GM12892 (cell line): ENCODE data around the gene PERM1.
"Not testable (repeated sequence)": the region's sequence is repeated elsewhere in the genome, so short reads cannot be mapped to it uniquely, and the experiment has no call there.

Experiments used
- DNase-seq: peaks from one replicate; pipeline ENCODE4 v3.0.0; 2011; ENCODE audit not compliant: insufficient read length
- FAIRE-seq: peaks from 2 replicates; lab custom pipeline; 2011; peaks lifted over from hg19 to GRCh38; lab: Jason Lieb, UNC
- POLR2A ChIP-seq: IDR thresholded peaks from 2 replicates; pipeline ENCODE4 v1.6.1; 2011; ENCODE audit warnings: low read depth, low read length, control low read depth
- POLR2AphosphoS5 ChIP-seq: IDR thresholded peaks from 2 replicates; pipeline ENCODE4 v1.6.1; 2011; ENCODE audit warnings: low read depth, low read length, control low read depth
- TAF1 ChIP-seq: IDR thresholded peaks from 2 replicates; pipeline ENCODE4 v1.6.1; 2011; ENCODE audit warnings: low read depth, mild to moderate bottlenecking, control low read depth, low read length, borderline replicate concordance

Gene PERM1

GRCh38 chr1:978835-979743, 2.8 kb downstream of the PERM1 start:
- FAIRE-seq (no peak), DNase-seq (no peak)

GRCh38 chr1:978069-978834, 3.6 kb downstream of the PERM1 start:
- DNase-seq (no peak), FAIRE-seq (no peak)
- TF ChIP-seq TAF1 (no peak), POLR2A (no peak), POLR2AphosphoS5 (no peak)

More at GRCh38 chr1:978835-979743, 2.8 kb downstream of the PERM1 start:
- TF ChIP-seq TAF1 (no peak), POLR2AphosphoS5 (no peak), POLR2A (no peak)

DNA sequence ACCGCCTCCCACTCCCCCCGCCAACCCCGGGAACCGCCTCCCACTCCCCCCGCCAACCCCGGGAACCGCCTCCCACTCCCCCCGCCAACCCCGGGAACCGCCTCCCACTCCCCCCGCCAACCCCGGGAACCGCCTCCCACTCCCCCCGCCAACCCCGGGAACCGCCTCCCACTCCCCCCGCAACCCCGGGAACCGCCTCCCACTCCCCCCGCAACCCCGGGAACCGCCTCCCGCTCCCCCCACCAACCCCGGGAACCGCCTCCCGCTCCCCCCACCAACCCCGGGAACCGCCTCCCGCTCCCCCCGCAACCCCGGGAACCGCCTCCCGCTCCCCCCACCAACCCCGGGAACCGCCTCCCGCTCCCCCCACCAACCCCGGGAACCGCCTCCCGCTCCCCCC, 5.1 kb downstream of the PERM1 start:
- not testable (repeated sequence) for FAIRE-seq, DNase-seq

DNA sequence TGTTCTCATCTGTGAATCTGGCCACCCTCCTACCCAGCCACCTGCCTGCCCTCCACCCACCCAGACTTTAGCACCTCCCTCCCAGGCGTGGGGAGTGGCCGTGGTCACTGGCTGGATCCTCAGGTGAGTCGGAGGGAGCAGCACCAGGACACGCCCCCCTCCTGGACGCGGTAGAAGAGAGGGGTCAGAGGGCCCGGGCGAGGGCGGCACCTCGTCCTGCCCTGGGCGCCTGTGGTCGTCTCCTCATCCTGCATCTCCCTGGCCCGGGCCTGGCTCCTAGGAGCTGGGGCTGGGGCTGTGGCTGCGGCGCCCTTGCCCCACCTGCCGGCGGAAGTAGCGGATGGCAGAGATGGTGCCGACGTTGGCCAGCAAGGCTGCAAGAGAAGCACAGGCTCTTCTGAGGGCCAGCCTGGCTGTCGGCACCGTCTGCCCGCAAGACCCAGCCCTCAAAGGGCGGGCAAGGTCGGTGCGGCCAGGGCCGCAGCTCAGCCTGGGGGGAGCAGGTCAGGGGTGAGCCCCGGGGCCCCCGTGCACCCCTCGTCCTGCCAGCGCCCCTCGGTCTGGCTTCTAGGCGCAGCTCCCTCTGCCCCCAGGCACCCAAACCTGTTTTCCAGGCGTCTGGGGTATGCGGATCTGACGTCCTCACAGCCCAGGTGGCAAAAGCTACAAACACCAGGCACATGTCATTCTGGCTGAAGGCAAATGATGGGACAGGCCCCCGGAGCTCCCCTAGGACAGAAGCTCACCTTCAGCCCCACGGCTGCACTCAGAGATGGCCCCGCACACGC, 5.8 kb downstream of the PERM1 start:
- DNase-seq, result peak; percentile 69
- TF ChIP-seq POLR2AphosphoS5, result no peak
- FAIRE-seq, result peak; percentile 40

DNA sequence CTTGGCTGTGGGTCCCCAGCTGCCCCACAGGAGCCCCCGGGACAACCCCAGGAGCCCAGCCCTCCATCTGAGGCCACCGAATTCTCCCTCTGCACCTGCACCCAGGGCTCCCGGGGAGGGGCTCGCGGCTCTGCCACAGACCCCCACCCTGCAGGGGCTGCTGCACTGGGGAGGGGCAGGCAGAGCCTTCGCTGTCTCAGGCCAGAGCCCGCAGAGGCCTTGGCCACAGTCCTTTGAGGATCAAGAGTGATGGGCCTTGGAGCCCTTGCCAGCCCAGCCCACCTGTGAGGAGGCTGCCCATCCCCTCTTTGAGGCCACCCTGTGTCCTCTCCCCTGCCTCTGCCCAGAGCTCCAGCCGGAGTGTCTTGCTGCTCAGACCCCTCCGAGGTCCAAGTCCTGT, 6.5 kb downstream of the PERM1 start:
- TF ChIP-seq POLR2A (no peak), TAF1 (no peak), POLR2AphosphoS5 (no peak)
- FAIRE-seq, result no peak
- DNase-seq, result no peak

DNA sequence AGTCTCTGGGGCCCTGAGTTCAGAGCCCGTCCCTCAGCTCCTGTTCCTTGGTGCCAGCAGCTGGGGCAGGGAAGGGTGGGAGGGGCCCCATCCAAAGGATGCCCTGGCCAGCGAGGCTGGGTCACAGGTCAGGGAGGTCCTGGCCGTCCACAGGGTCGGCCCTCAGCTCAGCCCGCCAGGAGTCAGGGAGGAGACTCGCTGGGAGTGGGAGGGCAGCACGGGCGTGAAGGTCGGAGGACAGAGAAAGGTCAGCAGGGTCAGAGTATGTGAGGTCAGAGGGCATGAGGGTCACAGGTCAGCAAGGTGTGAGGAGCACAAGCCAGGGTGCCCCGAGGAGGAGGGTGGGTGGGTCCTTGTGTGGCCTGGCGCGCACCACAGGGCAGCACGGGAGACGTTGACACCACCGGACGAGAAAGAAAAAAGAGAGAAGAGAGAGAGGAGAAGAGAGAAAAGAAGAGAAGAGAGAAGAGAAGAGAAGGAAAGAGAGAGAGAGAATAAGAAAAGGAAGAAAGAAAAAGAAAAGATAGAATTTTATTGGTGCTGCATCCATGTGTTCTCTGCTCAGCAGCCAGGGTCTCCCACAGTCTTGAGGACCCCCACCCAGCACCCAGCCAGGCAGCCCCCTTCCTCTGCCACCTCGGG, 7.1 kb downstream of the PERM1 start:
- DNase-seq, result no peak
- FAIRE-seq, result no peak
- no peak for TF ChIP-seq POLR2A
- TF ChIP-seq TAF1, result no peak
- TF ChIP-seq POLR2AphosphoS5, result no peak

DNA sequence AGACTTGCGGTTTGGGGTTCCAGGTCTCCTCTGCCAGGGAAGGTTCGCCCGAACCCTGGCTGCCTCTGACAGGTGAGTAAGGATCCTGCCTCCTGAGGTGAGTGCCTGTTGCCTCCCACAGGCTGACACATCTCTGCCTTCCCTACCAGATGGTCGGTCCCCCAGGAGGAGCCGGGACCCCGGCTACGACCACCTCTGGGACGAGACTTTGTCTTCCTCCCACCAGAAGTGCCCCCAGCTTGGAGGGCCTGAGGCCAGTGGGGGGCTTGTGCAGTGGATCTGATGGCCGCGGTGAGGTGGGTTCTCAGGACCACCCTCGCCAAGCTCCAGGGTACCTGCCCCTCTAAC, 7.6 kb downstream of the PERM1 start:
- FAIRE-seq, result no peak
- no peak for TF ChIP-seq TAF1
- no peak for TF ChIP-seq POLR2AphosphoS5
- TF ChIP-seq POLR2A, result no peak
- DNase-seq, result no peak

DNA sequence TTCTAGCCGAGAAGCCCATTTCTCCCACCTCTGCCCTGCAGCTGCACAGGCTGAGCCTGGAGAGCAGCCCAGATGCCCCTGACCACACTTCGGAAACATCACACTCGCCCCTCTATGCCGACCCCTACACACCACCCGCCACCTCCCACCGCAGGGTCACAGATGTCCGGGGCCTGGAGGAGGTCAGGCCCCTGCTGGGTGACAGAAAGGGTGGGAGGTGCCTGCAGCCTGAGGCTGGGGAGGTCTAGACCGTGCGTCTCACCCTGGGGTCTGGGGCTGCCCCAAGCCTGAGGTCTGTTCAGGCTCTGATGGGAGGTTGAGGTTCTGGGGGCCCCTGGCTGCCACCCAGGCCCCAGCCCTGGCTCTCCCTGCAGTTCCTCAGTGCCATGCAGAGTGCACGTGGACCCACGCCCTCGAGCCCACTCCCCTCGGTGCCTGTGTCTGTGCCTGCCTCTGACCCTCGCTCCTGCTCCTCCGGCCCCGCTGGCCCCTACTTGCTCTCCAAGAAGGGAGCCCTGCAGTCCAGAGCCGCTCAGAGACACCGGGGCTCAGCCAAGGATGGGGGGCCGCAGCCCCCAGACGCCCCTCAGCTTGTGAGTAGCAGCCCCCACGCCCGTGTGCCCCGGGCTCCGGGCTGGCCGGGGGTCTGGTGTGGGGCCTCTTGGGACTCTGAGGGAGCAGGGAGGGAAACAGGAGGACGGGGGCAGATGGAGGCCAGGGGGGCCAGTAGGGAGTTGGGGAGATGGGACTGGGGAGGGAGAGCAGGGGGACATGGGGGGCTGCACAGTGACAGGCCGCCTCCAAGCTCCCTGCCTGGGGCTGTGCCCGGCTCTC, 8.2 kb downstream of the PERM1 start:
- DNase-seq (no peak), FAIRE-seq (no peak)
- TF ChIP-seq TAF1, result no peak
- no peak for TF ChIP-seq POLR2A

- DNase-seq, result no peak
- TF ChIP-seq POLR2A (no peak), TAF1 (no peak), POLR2AphosphoS5 (no peak)
- FAIRE-seq, result no peak
These were observed 9.0 kb downstream of the PERM1 start for GRCh38 chr1:972726-973458.
